Astrocyte (in vitro differentiated cells and primary cell): ENCODE measurements around the gene TRIM16.
"Not testable (repeated sequence)": the region's sequence is repeated elsewhere in the genome, so short reads cannot be mapped to it uniquely, and the experiment has no call there.

Source experiments
- CTCF ChIP-seq: IDR thresholded peaks from 2 replicates; pipeline ENCODE4 v1.5.1; 2011; ENCODE audit warnings: low read depth, mild to moderate bottlenecking, inconsistent platforms, low read length, moderate library complexity; ENCODE audit not compliant: insufficient read depth
- EZH2 ChIP-seq: IDR thresholded peaks from 2 replicates; pipeline ENCODE4 v1.6.1; 2012; ENCODE audit warnings: mild to moderate bottlenecking, low read length, inconsistent platforms; ENCODE audit not compliant: insufficient read depth

GRCh38 chr17:15708879-15709278 lies 24.8 kb upstream of the TRIM16 start:
- not testable (repeated sequence) for TF ChIP-seq CTCF, EZH2
